Activated naive CD8-positive, alpha-beta T cell treated with anti-CD3 and anti-CD28 coated beads, Interleukin-2, amount 50 U/mL, for 16 hours (primary cell): ENCODE data around the gene C1QTNF9.
"Not testable (repeated sequence)": the region's sequence is repeated elsewhere in the genome, so short reads cannot be mapped to it uniquely, and the experiment has no call there.

Experiments used
- DNase-seq: peaks from one replicate; pipeline ENCODE4 v3.0.0-alpha.2; 2020; ENCODE audit warnings: low read depth, low spot score

C1QTNF9 gene

DNA sequence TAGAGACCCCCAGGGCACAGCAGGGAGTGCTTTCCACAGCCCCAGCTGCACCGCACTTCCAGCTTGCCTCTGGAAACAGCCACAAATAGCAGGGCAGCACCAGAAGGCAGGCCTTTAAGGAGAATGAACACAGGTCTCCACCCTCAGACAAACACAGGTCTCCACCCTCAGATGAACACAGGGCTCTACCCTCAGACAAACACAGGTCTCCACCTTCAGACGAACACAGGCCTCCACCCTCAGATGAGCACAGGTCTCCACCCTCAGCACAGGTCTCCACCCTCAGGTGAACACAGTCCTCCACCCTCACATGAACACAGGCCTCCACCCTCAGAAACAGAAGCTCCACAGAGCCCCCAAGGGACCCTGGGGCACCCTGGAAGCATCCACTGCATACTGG is 51.7 kb downstream of the C1QTNF9 start:
- DNase-seq: no peak

DNA sequence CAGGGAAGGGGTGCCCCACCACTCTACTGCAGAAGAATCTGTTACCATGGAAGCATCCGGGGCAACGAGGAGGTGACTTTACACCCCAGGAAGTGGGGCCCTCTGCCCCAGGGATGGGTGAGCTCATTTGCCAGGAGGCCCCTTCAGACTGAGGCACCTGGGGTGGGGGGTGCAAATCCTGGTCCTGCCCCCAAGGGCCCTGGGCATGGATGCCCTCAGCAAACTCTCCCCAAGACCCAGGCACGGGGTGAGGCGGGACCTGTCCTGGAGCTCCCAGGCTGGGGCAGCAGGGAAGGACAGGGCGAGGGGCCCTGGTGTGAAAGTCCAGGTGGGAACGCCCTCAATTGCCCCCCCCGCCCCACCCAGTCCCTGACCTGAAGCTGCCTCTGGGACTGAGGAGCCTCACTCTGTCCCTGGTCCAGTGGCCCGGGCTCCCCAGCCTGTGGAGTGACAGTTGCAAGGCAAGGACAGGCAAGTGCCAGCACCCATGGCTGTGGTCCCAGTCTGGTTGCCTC is 52.5 kb downstream of the C1QTNF9 start:
- no peak for DNase-seq

DNA sequence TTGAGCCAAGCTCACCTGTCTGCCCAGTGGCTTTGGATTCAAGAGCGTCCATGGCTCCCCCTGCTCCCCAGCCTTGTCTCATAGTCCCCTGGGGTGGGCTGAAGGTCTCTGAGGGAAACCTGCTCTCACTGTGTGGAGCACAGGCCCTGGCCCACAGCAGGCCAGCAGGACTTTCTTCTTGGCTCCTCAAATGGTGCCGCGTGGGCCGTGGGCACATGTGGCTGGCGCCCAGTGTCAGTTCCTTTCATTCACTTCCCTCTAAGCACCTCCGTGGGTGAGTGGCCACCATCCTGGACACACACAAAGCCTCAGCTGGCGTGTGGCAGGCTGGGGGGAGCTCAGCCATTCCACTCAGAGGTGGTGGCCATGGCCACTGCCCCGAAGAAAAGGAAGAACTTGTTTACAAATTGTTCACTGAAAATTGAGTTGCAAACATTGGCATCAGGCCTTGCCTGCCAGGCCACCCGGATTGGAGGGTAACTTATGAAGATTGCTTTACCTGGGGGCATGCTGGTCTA is 53.1 kb downstream of the C1QTNF9 start:
- DNase-seq: no peak

DNA sequence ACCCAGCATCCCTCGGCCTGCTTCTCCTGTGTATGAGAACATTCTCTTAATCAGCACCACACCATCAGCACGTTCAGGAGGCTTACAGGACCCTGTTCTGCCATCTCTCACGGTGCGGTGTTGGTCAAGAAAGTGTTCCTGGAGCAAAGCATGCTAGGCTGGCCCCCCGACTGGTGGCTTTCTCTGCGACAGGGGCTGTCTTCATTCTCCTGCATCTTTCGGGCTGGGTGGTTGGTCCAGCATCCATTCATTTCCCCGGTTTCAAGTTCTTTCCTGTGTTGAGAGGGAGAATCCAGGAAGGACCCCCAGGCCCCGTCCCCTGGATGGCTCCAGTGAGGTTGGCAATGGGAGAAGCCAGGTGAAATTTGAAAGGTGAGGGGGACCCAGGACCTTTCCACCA is 55.8 kb downstream of the C1QTNF9 start:
- no peak for DNase-seq

DNA sequence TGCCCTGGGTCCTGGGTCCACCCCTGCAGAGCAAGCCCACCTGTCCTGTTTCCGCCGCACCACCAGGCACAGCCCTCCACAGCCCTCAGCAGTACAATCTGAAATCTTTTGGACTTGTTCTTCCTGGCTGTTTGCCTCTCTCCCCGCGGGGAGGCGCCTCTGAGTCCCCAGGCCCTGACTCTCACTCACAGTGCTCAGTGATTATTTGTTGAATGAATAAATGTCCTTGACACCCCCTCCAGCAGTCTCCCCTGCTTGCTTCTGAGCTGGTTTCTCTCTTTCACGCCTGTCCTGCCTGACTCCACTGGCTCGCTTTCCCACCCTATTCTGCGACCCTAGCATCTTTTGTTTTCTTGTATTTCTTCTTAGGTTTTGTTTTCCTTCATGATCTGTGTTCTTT is 56.9 kb downstream of the C1QTNF9 start:
- DNase-seq: not testable (repeated sequence)

DNA sequence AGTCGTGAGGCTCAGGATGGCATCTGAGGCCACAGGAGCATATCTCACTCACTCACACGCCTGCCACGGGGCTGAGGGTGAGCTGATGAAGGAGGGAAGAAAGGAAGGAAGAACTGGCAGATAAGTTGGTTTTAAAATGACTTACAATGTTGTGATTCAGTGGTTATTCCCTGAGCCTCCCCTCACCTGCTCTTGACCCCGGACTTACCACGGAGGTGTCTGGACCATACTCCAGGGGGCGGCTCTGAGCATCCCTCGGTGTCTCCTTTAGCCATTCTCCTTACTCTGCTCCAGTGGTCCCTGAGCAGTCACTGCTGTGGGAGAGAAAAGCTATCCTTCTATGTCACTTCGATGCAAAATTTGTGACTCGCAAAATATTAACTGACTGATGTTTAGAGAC is 61.9 kb downstream of the C1QTNF9 start:
- not testable (repeated sequence) for DNase-seq
